ENCODE measurements around the gene ARMH3.
A peak's percentile ranks its signal among the peaks of the same experiment; 100 is the strongest.

ARMH3 gene

GRCh38 chr10:101939008-101939648 lies 116.8 kb downstream of the ARMH3 start:
- no peak for DNase-seq (ENCODE audit: low spot score)

GRCh38 chr10:101938305-101939007 lies 117.5 kb downstream of the ARMH3 start:
- DNase-seq (ENCODE audit: low spot score): no peak

- no peak for DNase-seq (ENCODE audit: low spot score)
Observed at GRCh38 chr10:101935431-101935830, 120.5 kb downstream of the ARMH3 start.

- DNase-seq (ENCODE audit: low spot score): no peak
Observed at GRCh38 chr10:101934686-101935305, 121.2 kb downstream of the ARMH3 start.

- DNase-seq (ENCODE audit: low spot score): no peak
Observed at GRCh38 chr10:101933976-101934375, 122.0 kb downstream of the ARMH3 start.

GRCh38 chr10:101932183-101932582 lies 123.8 kb downstream of the ARMH3 start:
- DNase-seq (ENCODE audit: low spot score): no peak

- no peak for DNase-seq (ENCODE audit: low spot score)
Observed at GRCh38 chr10:101925027-101925426, 130.9 kb downstream of the ARMH3 start.

DNA sequence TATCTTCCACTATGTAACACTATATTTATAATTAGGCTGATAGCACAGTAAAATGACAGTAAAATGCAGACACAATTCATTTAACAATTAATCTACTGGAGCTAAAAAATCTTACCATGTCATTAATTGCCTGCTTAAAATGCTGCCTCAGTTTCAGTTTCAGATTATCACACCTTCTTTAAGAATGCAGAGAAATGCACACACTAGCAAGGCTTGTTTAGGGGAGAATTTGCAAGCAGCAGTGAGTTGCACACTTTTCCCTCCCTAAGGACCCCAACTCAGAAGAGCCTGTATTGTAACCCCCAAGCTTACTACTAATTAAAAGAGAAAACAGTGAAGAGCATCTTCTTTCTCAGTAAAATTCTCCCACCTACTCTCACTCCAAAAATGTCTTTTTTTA lies 132.7 kb downstream of the ARMH3 start:
- no peak for DNase-seq (ENCODE audit: low spot score)

- DNase-seq (ENCODE audit: low spot score): no peak
Observed at GRCh38 chr10:101922846-101923245, 133.1 kb downstream of the ARMH3 start.

DNA sequence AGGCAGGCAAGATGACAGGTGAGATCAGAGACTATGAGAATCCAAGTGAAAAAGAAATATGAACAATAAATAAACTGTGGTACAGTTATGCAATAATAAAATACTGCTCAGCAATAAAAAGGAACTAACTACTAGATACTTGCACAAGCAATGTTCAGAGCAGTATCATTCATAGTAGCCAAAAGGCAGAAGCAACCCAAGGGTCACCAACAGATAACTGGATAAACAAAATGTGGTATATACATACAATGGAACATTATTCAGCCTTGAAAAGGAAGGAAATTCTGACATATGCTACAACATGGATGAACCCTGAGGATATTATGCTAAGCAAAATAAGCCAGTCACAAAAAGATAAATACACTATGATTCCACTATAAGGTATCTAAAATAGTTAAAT lies 135.4 kb downstream of the ARMH3 start:
- DNase-seq (ENCODE audit: low spot score): no peak

DNA sequence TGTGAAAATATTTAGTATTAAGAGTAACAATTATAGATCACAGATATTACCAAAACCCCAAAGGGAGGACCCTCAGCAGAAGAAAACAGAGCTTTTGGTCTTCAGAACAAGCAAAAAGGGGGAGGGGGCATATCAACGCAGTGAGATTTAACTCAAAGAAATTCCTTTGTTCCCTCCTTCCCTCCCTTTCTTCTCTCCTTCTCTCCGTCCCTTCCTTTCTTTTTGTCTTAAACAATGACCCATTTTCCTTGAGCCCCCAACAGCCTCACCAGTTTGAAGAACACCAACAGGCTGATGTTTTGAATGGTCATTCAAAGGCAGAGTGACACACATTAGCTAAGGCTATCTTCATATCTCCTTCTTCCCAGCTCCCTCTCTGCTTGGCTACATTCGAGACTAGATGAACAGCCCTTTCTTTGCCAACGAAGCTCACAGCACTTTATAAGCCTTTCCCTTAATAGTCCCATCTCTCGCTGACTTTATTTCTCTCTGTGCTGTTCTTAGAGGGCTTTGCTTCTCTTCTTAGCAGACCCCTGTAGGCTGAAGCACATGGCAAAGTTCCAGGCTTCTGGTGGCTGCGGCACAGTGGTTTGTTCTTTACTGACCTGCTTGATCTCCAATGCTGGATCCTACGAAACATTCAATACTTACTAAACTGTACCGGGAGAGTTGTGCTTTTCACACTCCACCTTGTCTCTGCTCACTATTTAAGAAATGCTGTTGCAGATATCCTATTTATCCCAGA lies 136.8 kb downstream of the ARMH3 start:
- no peak for DNase-seq (ENCODE audit: low spot score)

GRCh38 chr10:101912561-101913179 lies 143.3 kb downstream of the ARMH3 start:
- DNase-seq (ENCODE audit: low spot score): no peak

DNA sequence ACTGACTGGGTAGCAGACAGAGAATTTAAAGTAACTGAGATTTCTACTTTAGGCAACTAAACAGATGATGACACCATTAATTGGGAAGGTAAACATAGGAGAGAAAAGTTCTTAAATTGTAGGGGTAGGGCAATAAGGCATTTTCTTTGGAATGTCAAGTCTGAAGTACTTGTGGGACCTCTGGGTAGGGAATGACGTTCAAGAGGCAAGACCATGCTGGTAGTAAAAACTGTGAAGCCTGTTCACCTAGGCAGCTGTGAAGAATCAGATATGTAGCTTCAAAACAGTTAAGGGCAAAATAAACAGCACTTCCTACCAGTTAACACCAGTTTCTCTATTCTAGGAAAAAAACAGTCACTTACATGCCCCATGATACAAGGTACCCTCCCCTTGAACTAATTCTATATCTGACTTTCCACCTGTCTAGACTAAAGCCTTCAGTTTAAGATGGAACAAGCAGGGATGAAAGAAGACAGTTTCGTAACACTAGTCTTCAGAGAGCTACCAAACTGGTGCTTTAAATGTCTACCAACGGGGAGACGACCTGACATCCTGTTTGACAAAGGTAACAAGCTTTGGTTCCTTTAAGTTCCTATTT lies 149.3 kb downstream of the ARMH3 start:
- no peak for DNase-seq (ENCODE audit: low spot score)

DNA sequence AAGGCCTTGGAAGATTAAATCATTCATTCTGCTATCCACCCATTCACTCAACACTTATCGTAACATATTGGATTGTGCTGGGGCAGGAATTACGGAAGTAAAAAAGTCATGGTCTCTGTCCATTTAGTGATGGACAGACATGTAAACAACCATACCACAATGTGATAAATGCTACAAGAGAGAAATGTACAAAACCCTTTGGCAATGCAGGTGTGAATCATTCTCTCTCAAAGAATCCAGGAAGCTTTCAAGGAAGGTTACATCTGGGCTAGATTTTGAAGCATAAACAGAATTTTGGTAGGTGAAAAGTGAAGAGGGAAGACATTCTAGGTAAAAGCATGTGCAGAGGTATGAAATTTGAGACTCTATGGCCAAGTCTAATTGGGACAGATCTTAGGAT lies 150.7 kb downstream of the ARMH3 start:
- DNase-seq (ENCODE audit: low spot score): no peak

- peak; percentile 91 for DNase-seq (ENCODE audit: low spot score)
Observed at GRCh38 chr10:101903827-101904550, 152.0 kb downstream of the ARMH3 start.

DNA sequence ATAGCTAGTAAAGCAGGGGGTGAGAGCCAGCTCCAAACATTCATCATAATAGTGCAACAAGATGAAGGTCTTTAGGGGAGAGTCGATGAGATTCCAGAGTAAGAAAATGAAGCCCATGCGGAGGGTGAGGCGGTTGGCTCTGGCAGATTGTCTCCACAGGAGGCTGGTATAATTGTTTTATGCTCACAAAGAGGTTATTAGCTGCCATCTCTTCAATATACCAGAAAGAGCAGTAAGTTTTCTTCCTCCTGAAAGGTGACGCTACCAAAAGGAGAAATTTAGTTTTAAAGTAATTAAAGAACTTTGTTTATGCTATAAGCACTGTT lies 153.2 kb downstream of the ARMH3 start:
- DNase-seq (ENCODE audit: low spot score): no peak

DNA sequence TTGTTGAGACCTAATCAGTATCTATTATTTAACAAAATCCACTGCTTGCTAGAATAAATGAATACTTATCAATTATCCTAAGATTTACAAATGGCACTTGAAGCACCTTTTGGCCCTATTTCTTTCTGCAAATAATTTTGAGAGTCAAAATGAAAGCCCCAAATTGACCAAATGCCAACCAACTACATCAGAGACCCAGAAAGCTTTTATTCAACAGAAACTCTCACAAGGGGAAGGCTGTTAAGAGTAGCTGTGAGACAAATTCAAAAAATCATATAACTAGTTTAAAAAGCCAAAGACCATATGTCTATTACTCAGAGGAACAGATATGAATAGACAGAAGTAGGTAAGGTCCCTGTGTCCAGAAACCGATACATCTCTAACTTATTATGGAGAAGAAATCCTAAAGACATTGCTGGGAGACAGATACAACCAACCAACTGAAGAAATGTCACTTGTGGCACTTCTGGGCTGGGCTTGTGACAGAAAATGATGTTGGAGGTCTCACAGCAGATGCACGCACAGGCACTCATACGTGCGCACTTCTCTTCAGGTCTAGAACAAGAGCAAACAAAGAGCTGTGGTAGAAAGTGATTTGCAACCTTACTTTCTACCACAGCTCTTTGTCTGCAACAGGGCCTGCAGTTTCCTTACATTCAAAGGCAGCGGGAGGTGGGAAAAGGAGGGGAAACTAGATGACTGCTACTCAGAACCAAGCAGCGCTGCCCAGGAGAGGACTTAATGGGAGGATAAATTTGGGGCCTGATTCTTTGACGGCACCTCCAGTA lies 153.7 kb downstream of the ARMH3 start:
- no peak for DNase-seq (ENCODE audit: low spot score)

DNA sequence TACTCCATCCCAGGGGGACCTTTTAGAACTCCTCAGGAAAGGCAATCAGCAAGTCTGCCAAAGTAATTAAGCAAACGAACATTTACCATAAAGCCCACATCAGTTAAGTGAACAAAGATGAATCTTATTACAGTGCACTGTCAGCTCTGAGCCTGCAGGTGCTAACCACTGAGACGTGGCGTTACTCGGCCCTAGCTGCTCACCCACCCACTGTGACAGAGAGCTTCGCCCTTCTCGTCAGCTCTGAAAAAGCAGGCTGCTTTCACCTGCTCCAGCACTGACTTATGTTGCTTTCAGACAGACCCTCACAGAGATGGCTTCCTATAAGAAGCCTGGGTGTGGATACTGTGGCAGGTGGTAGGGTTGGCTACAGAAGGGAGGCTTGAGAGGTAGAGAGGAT lies 154.6 kb downstream of the ARMH3 start:
- peak; percentile 84 for DNase-seq (ENCODE audit: low spot score)

DNA sequence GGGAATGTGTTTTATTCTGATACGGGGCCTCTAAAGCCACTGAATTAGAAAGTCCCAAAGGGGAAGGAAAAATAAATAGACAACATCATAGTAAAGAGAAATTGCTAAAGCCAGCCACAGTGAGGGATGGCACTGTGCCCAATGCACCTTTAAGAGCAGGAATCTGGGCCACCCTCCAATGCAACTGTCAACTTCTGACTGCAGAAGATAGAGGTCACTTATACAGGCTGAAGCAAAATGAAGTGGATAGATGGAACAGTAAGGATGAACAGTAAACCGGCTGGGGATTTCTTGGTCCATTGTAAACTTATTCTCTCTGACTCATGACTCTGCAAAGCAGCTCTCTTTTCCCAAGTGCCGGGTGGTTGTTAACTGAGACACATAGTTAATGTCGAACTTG lies 158.3 kb downstream of the ARMH3 start:
- no peak for DNase-seq (ENCODE audit: low spot score)

GRCh38 chr10:101896225-101896877 lies 159.6 kb downstream of the ARMH3 start:
- no peak for DNase-seq (ENCODE audit: low spot score)
